ENCODE results near the gene CUL3.

Gene CUL3

GRCh38 chr2:224432003-224432579, 153.1 kb downstream of the CUL3 start:
- in situ Hi-C loops (cut with MboI; ENCODE audit: low sequenced_read_pairs), result no loop called here

DNA sequence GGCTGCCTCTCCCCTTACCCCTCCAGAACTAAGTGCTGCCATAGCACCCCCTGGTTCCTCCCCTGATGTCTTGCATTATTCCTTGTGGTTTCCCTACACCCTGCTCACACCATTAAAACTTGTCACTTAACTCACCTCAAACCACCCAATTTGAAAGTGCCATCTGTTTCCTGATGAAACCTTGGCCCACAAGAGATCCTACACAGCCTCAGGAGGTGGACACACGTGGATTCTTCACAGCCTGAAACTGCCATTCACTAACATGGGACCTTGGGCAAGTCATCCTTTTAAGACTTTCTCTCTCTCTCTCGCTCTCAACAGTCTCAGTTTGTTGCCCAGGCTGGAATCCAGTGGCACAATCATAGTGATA, 155.7 kb downstream of the CUL3 start:
- in situ Hi-C loops (cut with MboI; ENCODE audit: low sequenced_read_pairs), result no loop called here

DNA sequence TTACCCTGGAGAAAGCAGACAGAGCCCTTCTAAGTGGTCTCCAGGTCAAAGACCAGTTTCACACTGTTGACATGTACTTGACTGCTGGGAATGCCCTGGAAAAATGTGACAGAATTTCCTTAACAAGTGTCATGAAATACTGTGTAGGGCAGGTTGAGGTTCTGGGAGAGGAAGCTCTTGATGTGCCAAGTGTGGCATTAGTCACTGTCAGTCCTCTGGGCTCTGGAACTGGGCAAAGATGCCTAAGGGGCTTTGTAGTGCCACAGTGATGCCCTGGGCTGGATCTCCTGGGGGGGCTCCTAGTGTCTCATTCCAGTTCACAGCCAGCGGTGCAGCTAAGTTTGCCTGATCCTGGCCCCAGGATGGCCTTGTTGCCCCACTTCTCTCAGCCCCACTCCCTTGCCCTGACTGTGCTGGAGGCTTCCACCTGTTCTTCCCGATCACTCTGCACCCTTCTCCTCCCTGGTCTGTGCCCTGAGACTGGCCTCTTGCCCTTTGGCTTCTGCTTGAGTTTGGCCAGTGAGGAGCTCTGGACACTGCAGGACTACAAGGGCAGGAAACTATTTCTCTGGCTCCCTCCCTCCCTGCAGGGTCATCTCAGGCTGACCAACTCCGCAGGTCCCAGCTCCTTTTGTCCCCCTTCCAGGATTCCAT, 156.2 kb downstream of the CUL3 start:
- in situ Hi-C loops (cut with MboI; ENCODE audit: low sequenced_read_pairs), result no loop called here

- in situ Hi-C loops (cut with MboI; ENCODE audit: low sequenced_read_pairs), result no loop called here
These were observed 157.7 kb downstream of the CUL3 start for GRCh38 chr2:224427471-224427870.

GRCh38 chr2:224426656-224427055, 158.5 kb downstream of the CUL3 start:
- in situ Hi-C loops (cut with MboI; ENCODE audit: low sequenced_read_pairs), result no loop called here

DNA sequence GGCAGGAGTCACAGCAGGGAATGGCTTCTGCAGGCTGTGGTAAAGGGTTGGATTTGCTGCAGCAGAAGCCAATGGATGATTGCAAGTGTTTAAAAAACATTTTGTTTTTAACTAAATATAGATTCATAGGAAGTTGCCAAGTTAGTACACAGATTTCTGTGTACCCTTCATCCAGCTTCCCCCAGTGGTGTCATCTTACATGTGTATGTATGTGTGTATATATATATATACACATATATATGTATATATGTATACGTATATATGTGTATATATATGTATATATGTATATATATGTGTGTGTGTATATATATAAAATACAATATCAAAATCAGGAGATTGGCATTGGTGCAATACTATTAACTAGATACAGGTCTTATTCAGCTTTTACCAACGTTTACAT, 164.1 kb downstream of the CUL3 start:
- in situ Hi-C loops (cut with MboI; ENCODE audit: low sequenced_read_pairs), result no loop called here

Measured in hTERT RPE-1 (cell line).